H1 (cell line): ENCODE data around the gene ACTBL2. TPM values are rescaled to one million over a fixed set of nuclear protein-coding genes. Genes with fewer than 3 reads are reported as not detected.

Source experiments
- CTCF ChIA-PET: fragments of 300-600 bp; sonication (Branson Sonifier 250); formaldehyde crosslinking; loops from one replicate; lab custom pipeline; 2021; ENCODE audit not compliant: partially characterized antibody; lab: Charles Lee
- POLR2A ChIA-PET: fragments of 300-600 bp; sonication (Branson Sonifier 250); formaldehyde crosslinking; loops from one replicate; lab custom pipeline; 2021; ENCODE audit warnings: inconsistent platforms; ENCODE audit not compliant: partially characterized antibody; lab: Charles Lee
- DNase-seq, 2 experiments: peaks; one replicate each; pipeline versions ENCODE4 v3.0.0 to v3.0.0-alpha.2; 2010 to 2022; ENCODE audit warnings: low spot score in 2 of 2, low read depth in 1 of 2, mixed read lengths in 1 of 2
- FAIRE-seq: peaks from 2 replicates; lab custom pipeline; 2011; peaks lifted over from hg19 to GRCh38; lab: Jason Lieb, UNC
- H2AFZ ChIP-seq: 2 replicates; pipeline ENCODE4 v1.8.1; 2012; ENCODE audit warnings: low read length, inconsistent platforms
- H2AK5ac ChIP-seq: 2 replicates; pipeline ENCODE4 v1.6.1; 2013; ENCODE audit warnings: low read depth, low read length
- H2BK120ac ChIP-seq: replicated peaks from 2 replicates; pipeline ENCODE3; 2013; ENCODE audit warnings: low read depth, low read length, inconsistent platforms
- H2BK12ac ChIP-seq: 2 replicates; pipeline ENCODE4 v1.6.1; 2013; ENCODE audit warnings: low read depth, low read length
- H2BK15ac ChIP-seq: 2 replicates; pipeline ENCODE4 v1.6.1; 2013; ENCODE audit warnings: low read length
- H2BK20ac ChIP-seq: 2 replicates; pipeline ENCODE4 v1.6.1; 2013; ENCODE audit warnings: low read length
- H2BK5ac ChIP-seq: 2 replicates; pipeline ENCODE4 v1.6.1; 2013; ENCODE audit warnings: low read depth, low read length
- H3K14ac ChIP-seq: 2 replicates; pipeline ENCODE4 v1.6.1; 2013; ENCODE audit warnings: inconsistent platforms; ENCODE audit not compliant: insufficient read length
- H3K18ac ChIP-seq: 2 replicates; pipeline ENCODE4 v1.6.1; 2013; ENCODE audit warnings: low read length; ENCODE audit errors: extremely low read depth
- H3K23ac ChIP-seq: 2 replicates; pipeline ENCODE4 v1.6.1; 2013; ENCODE audit warnings: inconsistent platforms; ENCODE audit not compliant: insufficient read length
- H3K23me2 ChIP-seq: 2 replicates; pipeline ENCODE4 v1.6.1; 2013; ENCODE audit warnings: low read depth, low read length
- H3K27ac ChIP-seq: 2 replicates; pipeline ENCODE4 v1.6.1; 2011; ENCODE audit warnings: low read depth, low read length, inconsistent platforms
- H3K27me3 ChIP-seq, 4 experiments: replicated peaks in 1 of 4; 1 replicate in 1 of 4; 2 replicates in 3 of 4; pipeline versions ENCODE4 v1.6.1 to v1.8.1; 2011 to 2013; ENCODE audit warnings: low read length in 3 of 4, mild to moderate bottlenecking in 3 of 4, inconsistent platforms in 2 of 4, mixed read lengths in 2 of 4, moderate library complexity in 1 of 4; ENCODE audit not compliant: control insufficient read depth in 3 of 4, insufficient read depth in 3 of 4; ENCODE audit errors: extremely low read depth in 1 of 4
- H3K36me3 ChIP-seq, 4 experiments: 2 replicates each; pipeline versions ENCODE4 v1.6.1 to v1.8.1; 2011 to 2013; ENCODE audit warnings: mild to moderate bottlenecking in 4 of 4, low read length in 3 of 4, moderate library complexity in 2 of 4, control low read depth in 1 of 4, inconsistent platforms in 1 of 4; ENCODE audit not compliant: insufficient read depth in 4 of 4, control insufficient read depth in 2 of 4
- H3K4ac ChIP-seq: replicated peaks from 2 replicates; pipeline ENCODE3; 2013; ENCODE audit warnings: low read length, low read depth, mixed read lengths, inconsistent platforms; ENCODE audit not compliant: insufficient read length
- H3K4me1 ChIP-seq, 4 experiments: replicated peaks in 1 of 4; 1 replicate in 1 of 4; 2 replicates in 3 of 4; pipeline versions ENCODE4 v1.6.1 to v1.8.1; 2011 to 2013; ENCODE audit warnings: low read length in 3 of 4, inconsistent platforms in 2 of 4, mixed read lengths in 1 of 4; ENCODE audit not compliant: insufficient read depth in 4 of 4, control insufficient read depth in 3 of 4
- H3K4me2 ChIP-seq, 2 experiments: 2 replicates each; pipeline versions ENCODE4 v1.6.1 to v1.8.1; 2011 to 2013; ENCODE audit warnings: low read depth in 2 of 2, low read length in 2 of 2, control low read depth in 1 of 2, inconsistent platforms in 1 of 2, mild to moderate bottlenecking in 1 of 2; ENCODE audit not compliant: insufficient read depth in 1 of 2
- H3K4me3 ChIP-seq, 4 experiments: fragments of 200-600, 300-600 bp in 1 of 4; sonication (generic), shearing (Covaris generic), sonication (Bioruptor Twin) in 1 of 4; 2 replicates each; pipeline versions ENCODE4 v1.5.1 to v1.8.1; 2011 to 2016; ENCODE audit warnings: low read length in 4 of 4, low read depth in 3 of 4, control low read depth in 2 of 4, inconsistent platforms in 2 of 4, mild to moderate bottlenecking in 2 of 4, mixed read lengths in 1 of 4, moderate library complexity in 1 of 4; ENCODE audit not compliant: insufficient read depth in 2 of 4; ENCODE audit errors: extremely low read depth in 1 of 4
- H3K56ac ChIP-seq: replicated peaks from 2 replicates; pipeline ENCODE3; 2013; ENCODE audit warnings: low read depth, mild to moderate bottlenecking, mixed read lengths, low read length, inconsistent platforms; ENCODE audit not compliant: insufficient read length
- H3K79me1 ChIP-seq: 2 replicates; pipeline ENCODE4 v1.6.1; 2013; ENCODE audit warnings: low read depth, low read length, control low read depth
- H3K79me2 ChIP-seq, 2 experiments: 2 replicates each; pipeline versions ENCODE4 v1.6.1 to v1.8.1; 2012 to 2013; ENCODE audit warnings: low read length in 2 of 2, mild to moderate bottlenecking in 2 of 2, inconsistent platforms in 1 of 2; ENCODE audit not compliant: insufficient read depth in 2 of 2, control insufficient read depth in 1 of 2
- H3K9ac ChIP-seq, 4 experiments: replicated peaks in 1 of 4; 1 replicate in 1 of 4; 2 replicates in 3 of 4; pipeline versions ENCODE4 v1.6.1 to v1.8.1; 2011 to 2013; ENCODE audit warnings: low read depth in 3 of 4, low read length in 3 of 4, control low read depth in 2 of 4, mild to moderate bottlenecking in 2 of 4, moderate library complexity in 2 of 4, inconsistent platforms in 1 of 4; ENCODE audit errors: extremely low read depth in 1 of 4
- H3K9me3 ChIP-seq, 2 experiments: 2 replicates each; pipeline versions ENCODE4 v1.6.1 to v1.8.1; 2012 to 2013; ENCODE audit warnings: mild to moderate bottlenecking in 2 of 2, moderate library complexity in 2 of 2, control low read depth in 1 of 2, inconsistent platforms in 1 of 2, low read depth in 1 of 2, low read length in 1 of 2, mixed read lengths in 1 of 2; ENCODE audit not compliant: insufficient read depth in 2 of 2
- H4K20me1 ChIP-seq, 2 experiments: replicated peaks in 1 of 2; 2 replicates each; pipeline versions ENCODE3 to v1.8.1; 2011 to 2013; ENCODE audit warnings: inconsistent platforms in 2 of 2, low read length in 2 of 2, mild to moderate bottlenecking in 1 of 2; ENCODE audit not compliant: insufficient read depth in 2 of 2, control insufficient read depth in 1 of 2
- H4K5ac ChIP-seq: 2 replicates; pipeline ENCODE4 v1.6.1; 2013; ENCODE audit warnings: low read length, low read depth, mixed read lengths, inconsistent platforms; ENCODE audit not compliant: insufficient read length
- H4K8ac ChIP-seq: 2 replicates; pipeline ENCODE4 v1.8.0; 2013; ENCODE audit warnings: mild to moderate bottlenecking, moderate library complexity, low read length, inconsistent platforms; ENCODE audit not compliant: insufficient read depth; ENCODE audit errors: extremely low read depth
- H4K91ac ChIP-seq: replicated peaks from 2 replicates; pipeline ENCODE3; 2013; ENCODE audit warnings: low read length, mixed read lengths, inconsistent platforms; ENCODE audit not compliant: insufficient read length
- CTBP2 ChIP-seq: IDR thresholded peaks from 2 replicates; pipeline ENCODE4 v1.7.0; 2011; ENCODE audit warnings: borderline replicate concordance, mild to moderate bottlenecking, moderate library complexity, mixed read lengths, low read length; ENCODE audit not compliant: insufficient read depth, insufficient read length
- HDAC6 ChIP-seq: IDR thresholded peaks from one replicate; pipeline ENCODE4 v1.7.1; 2012; ENCODE audit warnings: low read depth, mild to moderate bottlenecking, inconsistent platforms, low read length, moderate library complexity
- JUND ChIP-seq: IDR thresholded peaks from 2 replicates; pipeline ENCODE4 v1.6.1; 2011; ENCODE audit warnings: mild to moderate bottlenecking, improper control_type of control experiment, low read length
- KDM1A ChIP-seq: fragments of 200-600, 300-600 bp; sonication (generic); IDR thresholded peaks from 2 replicates; pipeline ENCODE4 v1.7.1; 2016; ENCODE audit warnings: mild to moderate bottlenecking, low read length, borderline replicate concordance
- RBBP5 ChIP-seq: IDR thresholded peaks from 2 replicates; pipeline ENCODE4 v1.7.1; 2012; ENCODE audit warnings: low read depth, mild to moderate bottlenecking, inconsistent platforms, low read length, moderate library complexity, borderline replicate concordance
- RXRA ChIP-seq: IDR thresholded peaks from 2 replicates; pipeline ENCODE4 v1.6.1; 2011; ENCODE audit warnings: low read depth, mild to moderate bottlenecking, low read length, moderate library complexity; ENCODE audit not compliant: insufficient read depth
- SIN3A ChIP-seq, 2 experiments: IDR thresholded peaks in 1 of 2; conservative IDR thresholded peaks in 1 of 2; 2 replicates each; pipeline ENCODE4 v1.6.1; 2011 to 2012; ENCODE audit warnings: low read length in 2 of 2, improper control_type of control experiment in 1 of 2, low read depth in 1 of 2, mild to moderate bottlenecking in 1 of 2
- SP2 ChIP-seq: IDR thresholded peaks from 2 replicates; pipeline ENCODE4 v1.6.1; 2012; ENCODE audit warnings: mild to moderate bottlenecking, low read length, inconsistent platforms
- TEAD4 ChIP-seq: IDR thresholded peaks from 2 replicates; pipeline ENCODE4 v1.6.1; 2012; ENCODE audit warnings: low read depth, low read length, inconsistent platforms, mixed read lengths
- ZNF274 ChIP-seq: IDR thresholded peaks from 2 replicates; pipeline ENCODE4 v1.7.0; 2012; ENCODE audit warnings: low read length, borderline replicate concordance; ENCODE audit errors: extremely low read depth
- WGBS, 2 experiments: shearing (Covaris generic) in 1 of 2; methylation state at CpG; one replicate each; pipeline versions ENCODE4 v1.1.6 to v1.1.7; 2013 to 2015; ENCODE audit warnings: low lambda C conversion rate in 2 of 2, mixed read lengths in 2 of 2, inconsistent platforms in 1 of 2, low coverage in 1 of 2, missing lambda C conversion rate in 1 of 2; ENCODE audit not compliant: insufficient replicate concordance in 2 of 2, insufficient coverage in 1 of 2, insufficient read length in 1 of 2; ENCODE audit errors: extremely low coverage in 1 of 2, missing lambda C conversion rate in 1 of 2; 5-methylcytosine and 5-hydroxymethylcytosine counted together
- polyA plus RNA-seq, 7 experiments: library from polyadenylated mRNA; depleted of rRNA in 3 of 7; stranded (reverse) in 5 of 7; unstranded in 2 of 7; fragments of >200 nt in 5 of 7; fragments of 200-250 nt in 2 of 7; gene quantifications; 1 replicate in 5 of 7; 2 replicates in 1 of 7; 4 replicates in 1 of 7; pipeline versions ENCODE4 v1.2.1 to v1.2.3, GENCODE V29; 2011 to 2013; ENCODE audit warnings: missing spikeins in 2 of 7, mixed read lengths in 2 of 7
- total RNA-seq: library from RNA; stranded (reverse); fragmentation: NEBNext Ultra II Directional; extraction: Animal tissue kit (Norgen Biotek cat#: 25700); gene quantifications from 2 replicates; pipeline ENCODE4 v1.2.1, GENCODE V29; 2021

The ACTBL2 gene
- total and polyA plus RNA-seq, 2 of the 8 experiments (the other 6 are each of a cell fraction or from before 2014, with no cell fraction given), result not detected

DNA sequence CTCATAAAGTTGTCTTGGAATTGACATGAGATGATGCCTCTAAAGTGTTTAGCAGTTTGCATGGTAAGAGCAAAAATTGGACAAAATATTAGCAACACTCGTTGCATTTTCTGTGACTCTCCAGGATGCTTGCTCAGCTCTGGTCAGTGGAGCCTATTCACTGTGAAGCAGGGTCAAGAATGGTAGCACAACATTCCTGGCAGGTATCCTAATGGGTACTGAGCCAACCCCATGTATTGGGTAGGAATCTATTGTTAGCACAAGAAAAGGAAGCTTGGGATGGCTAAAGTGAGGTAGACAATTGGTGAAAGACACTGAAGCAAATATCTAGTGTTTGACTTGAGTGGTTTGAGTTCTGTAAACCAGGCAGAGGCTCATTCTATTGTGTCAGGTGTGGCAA, 10.4 kb upstream of the ACTBL2 start:
- Histone ChIP-seq H2AFZ (no peak overlapping the region), H4K20me1 (no peaks in the 10 kb centered on the region), H3K9ac (no peak overlapping the region), H4K8ac (no peak overlapping the region), H3K27me3 (no peaks in the 10 kb centered on the region), H2BK12ac (no peak overlapping the region), H3K23ac (no peak overlapping the region), H3K4me1 (peaks cover 0 to 3% (median under 1%) of the 10 kb centered on the region in 4 experiments; a peak in 2 of 7 replicates), H3K23me2 (peaks cover under 1% of the 10 kb centered on the region; the same call in 1 of the 2 replicates), H2BK20ac (no peak overlapping the region), H3K18ac (no peak overlapping the region), H3K4me2 (no peak overlapping the region), H4K91ac (no peak overlapping the region), H3K27ac (no peak overlapping the region), H2BK5ac (no peak overlapping the region), H3K79me2 (no peaks in the 10 kb centered on the region), H2AK5ac (no peak overlapping the region), H3K9me3 (no peaks in the 10 kb centered on the region), H3K56ac (no peak overlapping the region), H3K79me1 (no peaks in the 10 kb centered on the region), H3K36me3 (no peaks in the 10 kb centered on the region), H3K14ac (no peak overlapping the region), H3K4ac (no peak overlapping the region), H2BK120ac (no peak overlapping the region), H4K5ac (no peak overlapping the region), H2BK15ac (no peak overlapping the region), H3K4me3 (no peak overlapping the region)
- ChIA-PET POLR2A (no interaction called here), CTCF (interaction anchor here (1.1 kb wide), 1 partner anchor 286 kb away, joined by 3 read pairs; no protein-coding TSS in a partner anchor)
- 85% methylated on average over 1 of the region's 1 CpG; no CpG with 5 or more reads in 1 of the 2 experiments for WGBS, 2 experiments
- DNase-seq (no peak), FAIRE-seq (no peak)
- no peak for TF ChIP-seq TEAD4
- no peak for TF ChIP-seq CTBP2
- no peak for TF ChIP-seq SP2
- TF ChIP-seq JUND, result no peak
- TF ChIP-seq SIN3A (conservative IDR thresholded peaks at IDR 0.05 in 1 of 2, IDR thresholded peaks at IDR 0.05 in 1 of 2; ENCODE audit: low read depth in 1 of 2, low read length in 2 of 2), result no peak
- TF ChIP-seq ZNF274, result no peak
- no peak for TF ChIP-seq RBBP5
- TF ChIP-seq HDAC6, result no peak
- no peak for TF ChIP-seq KDM1A
- no peak for TF ChIP-seq RXRA
